Measurements from ENCODE around the gene GMDS. TPM values are rescaled to one million over a fixed set of nuclear protein-coding genes. Genes with fewer than 3 reads are reported as not detected.

Gene GMDS
- total RNA-seq, 1 donor from 2014 or later: 24.2 TPM

GRCh38 chr6:2182251-2182650 is 63.2 kb downstream of the GMDS start:
- intact Hi-C loops (cut with micrococcal nuclease): no loop called here

GRCh38 chr6:2181567-2181966 is 63.8 kb downstream of the GMDS start:
- intact Hi-C loops (cut with micrococcal nuclease): no loop called here

- intact Hi-C loops (cut with micrococcal nuclease): no loop called here
Observed at GRCh38 chr6:2179950-2180349, 65.5 kb downstream of the GMDS start.

GRCh38 chr6:2179241-2179640 is 66.2 kb downstream of the GMDS start:
- intact Hi-C loops (cut with micrococcal nuclease): no loop called here

GRCh38 chr6:2178125-2178524 is 67.3 kb downstream of the GMDS start:
- intact Hi-C loops (cut with micrococcal nuclease): no loop called here

GRCh38 chr6:2175825-2176224 is 69.6 kb downstream of the GMDS start:
- intact Hi-C loops (cut with micrococcal nuclease): no loop called here

GRCh38 chr6:2173203-2173961 is 72.0 kb downstream of the GMDS start:
- intact Hi-C loops (cut with micrococcal nuclease): no loop called here

GRCh38 chr6:2171728-2172127 is 73.7 kb downstream of the GMDS start:
- intact Hi-C loops (cut with micrococcal nuclease): no loop called here

- intact Hi-C loops (cut with micrococcal nuclease): no loop called here
Observed at GRCh38 chr6:2168480-2168879, 76.9 kb downstream of the GMDS start.

GRCh38 chr6:2166717-2167116 is 78.7 kb downstream of the GMDS start:
- intact Hi-C loops (cut with micrococcal nuclease): no loop called here

- intact Hi-C loops (cut with micrococcal nuclease): no loop called here
Observed at GRCh38 chr6:2165286-2165685, 80.1 kb downstream of the GMDS start.

GRCh38 chr6:2164481-2164880 is 80.9 kb downstream of the GMDS start:
- intact Hi-C loops (cut with micrococcal nuclease): no loop called here

- intact Hi-C loops (cut with micrococcal nuclease): no loop called here
Observed at GRCh38 chr6:2162079-2162445, 83.3 kb downstream of the GMDS start.

GRCh38 chr6:2158596-2159271 is 86.7 kb downstream of the GMDS start:
- intact Hi-C loops (cut with micrococcal nuclease): no loop called here

GRCh38 chr6:2157441-2158127 is 87.8 kb downstream of the GMDS start:
- intact Hi-C loops (cut with micrococcal nuclease): no loop called here

- intact Hi-C loops (cut with micrococcal nuclease): no loop called here
Observed at GRCh38 chr6:2155206-2155605, 90.2 kb downstream of the GMDS start.

GRCh38 chr6:2149361-2150006 is 95.9 kb downstream of the GMDS start:
- intact Hi-C loops (cut with micrococcal nuclease): no loop called here

- intact Hi-C loops (cut with micrococcal nuclease): no loop called here
Observed at GRCh38 chr6:2148748-2149147, 96.7 kb downstream of the GMDS start.

GRCh38 chr6:2147766-2148448 is 97.5 kb downstream of the GMDS start:
- intact Hi-C loops (cut with micrococcal nuclease): no loop called here

GRCh38 chr6:2147261-2147660 is 98.1 kb downstream of the GMDS start:
- intact Hi-C loops (cut with micrococcal nuclease): no loop called here

- intact Hi-C loops (cut with micrococcal nuclease): no loop called here
Observed at GRCh38 chr6:2144210-2144609, 101.2 kb downstream of the GMDS start.
